HG02981 (cell line): ENCODE data around the gene FABP7.

Experiments used
- ATAC-seq: cut with Tn5 transposase; IDR thresholded peaks from one replicate; pipeline ENCODE4 v1.9.1; 2021; ENCODE audit warnings: mild to moderate bottlenecking, moderate library complexity; ENCODE audit not compliant: unreplicated experiment

Gene FABP7

GRCh38 chr6:122833021-122833491 lies 53.5 kb downstream of the FABP7 start:
- ATAC-seq = no peak
